ENCODE data around the gene IFT25. TPM values are rescaled to one million over a fixed set of nuclear protein-coding genes. Genes with fewer than 3 reads are reported as not detected.
"Not testable (repeated sequence)": the region's sequence is repeated elsewhere in the genome, so short reads cannot be mapped to it uniquely, and the experiment has no call there.

The IFT25 gene
- total RNA-seq, 1 donor from 2014 or later = 11.9 TPM

- DNase-seq (ENCODE audit: missing footprints) (no peak), ATAC-seq (no peak)
- intact Hi-C loops (cut with DNase I) = no loop called here
Observed at GRCh38 chr1:53895421-53895820, 50.1 kb downstream of the IFT25 start.

- intact Hi-C loops (cut with DNase I) = loop anchor here (5.0 kb wide), 1 partner anchor 158 kb away; the partner anchor contains the start of genes TCEANC2 and TMEM59
- no peak for DNase-seq (ENCODE audit: missing footprints)
- no peak for ATAC-seq
Observed at GRCh38 chr1:53894644-53895043, 50.9 kb downstream of the IFT25 start.

DNA sequence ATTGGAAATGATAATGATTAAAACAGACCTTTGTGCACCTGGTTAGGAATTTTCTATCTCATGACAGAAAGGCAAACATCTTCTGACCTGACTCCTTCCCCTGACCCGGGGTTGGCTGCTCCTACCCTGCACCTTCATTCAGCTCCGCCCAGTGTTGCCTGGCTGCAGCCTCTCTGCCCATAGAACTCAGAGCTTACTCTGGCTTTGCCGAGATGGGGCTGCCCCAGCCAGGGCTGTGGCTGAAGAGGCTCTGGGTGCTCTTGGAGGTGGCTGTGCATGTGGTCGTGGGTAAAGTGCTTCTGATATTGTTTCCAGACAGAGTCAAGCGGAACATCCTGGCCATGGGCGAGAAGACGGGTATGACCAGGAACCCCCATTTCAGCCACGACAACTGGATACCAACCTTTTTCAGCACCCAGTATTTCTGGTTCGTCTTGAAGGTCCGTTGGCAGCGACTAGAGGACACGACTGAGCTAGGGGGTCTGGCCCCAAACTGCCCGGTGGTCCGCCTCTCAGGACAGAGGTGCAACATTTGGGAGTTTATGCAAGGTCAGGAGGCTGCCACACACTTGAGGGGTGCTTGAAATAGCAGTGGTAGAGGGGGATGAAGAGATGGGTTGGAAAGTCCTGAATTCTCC, 51.4 kb downstream of the IFT25 start, which contains the start of gene DIO1:
TSS of gene DIO1 (plus strand) at position 189 of the 638 bp plus-strand sequence. CDS start at position 213, 24 bp downstream.
- DNase-seq (ENCODE audit: missing footprints) (no peak), ATAC-seq (no peak)
- intact Hi-C loops (cut with DNase I) = loop anchor here (5.0 kb wide), 1 partner anchor 158 kb away; the partner anchor contains the start of genes TCEANC2 and TMEM59

- intact Hi-C loops (cut with DNase I) = loop anchor here (5.0 kb wide), 1 partner anchor 159 kb away; the partner anchor contains the start of genes TCEANC2 and TMEM59
Observed at GRCh38 chr1:53892911-53893310, 52.6 kb downstream of the IFT25 start.

DNA sequence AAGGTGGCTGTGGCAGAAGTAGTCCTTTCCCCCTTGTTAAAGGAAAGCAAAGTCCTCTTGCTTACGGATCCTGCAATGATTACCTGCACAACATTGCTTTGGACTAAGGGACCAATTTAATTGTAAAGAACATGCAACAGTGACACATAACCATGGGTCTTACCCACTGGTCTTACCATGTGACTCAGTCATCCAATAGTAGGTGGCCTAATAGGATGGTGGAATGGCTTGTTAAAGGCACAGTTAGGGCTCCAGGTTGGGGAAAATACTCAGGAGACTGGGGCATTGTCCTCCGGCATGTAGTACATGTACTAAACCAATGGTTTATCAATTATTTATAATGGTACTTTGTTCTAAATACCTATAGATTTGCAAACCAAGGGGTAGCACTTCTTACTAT, 53.8 kb downstream of the IFT25 start:
- no peak for ATAC-seq
- DNase-seq (ENCODE audit: missing footprints) = no peak
- intact Hi-C loops (cut with DNase I) = loop anchor here (2.0 to 5.0 kb wide), 2 partner anchors 55 to 161 kb away; partner anchors contain the start of genes LRRC42, TCEANC2 and TMEM59

More at GRCh38 chr1:53892911-53893310, 52.6 kb downstream of the IFT25 start:
- DNase-seq (ENCODE audit: missing footprints) = no peak
- ATAC-seq = no peak

DNA sequence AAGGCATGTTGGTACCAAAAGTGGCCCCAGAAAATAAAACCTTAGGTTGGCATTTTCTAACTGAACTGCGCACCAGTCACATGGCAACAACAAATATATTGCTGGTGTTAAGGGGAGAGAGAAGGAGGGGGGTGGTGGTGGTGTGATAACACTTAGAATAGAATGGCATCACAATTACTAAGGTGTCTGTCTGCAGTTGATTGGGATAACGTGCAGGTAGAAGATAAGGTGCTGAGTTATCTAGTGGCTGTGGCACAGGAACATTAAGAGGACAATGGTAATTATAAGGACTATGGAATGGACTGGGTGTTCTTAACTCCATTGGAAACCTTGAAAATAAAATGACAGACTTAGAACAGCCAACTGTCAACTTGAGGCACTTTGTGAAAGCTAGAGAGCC, 54.5 kb downstream of the IFT25 start:
- intact Hi-C loops (cut with DNase I) = loop anchor here (2.0 to 5.0 kb wide), 2 partner anchors 56 to 161 kb away; partner anchors contain the start of genes LRRC42, TCEANC2 and TMEM59
- no peak for ATAC-seq

DNA sequence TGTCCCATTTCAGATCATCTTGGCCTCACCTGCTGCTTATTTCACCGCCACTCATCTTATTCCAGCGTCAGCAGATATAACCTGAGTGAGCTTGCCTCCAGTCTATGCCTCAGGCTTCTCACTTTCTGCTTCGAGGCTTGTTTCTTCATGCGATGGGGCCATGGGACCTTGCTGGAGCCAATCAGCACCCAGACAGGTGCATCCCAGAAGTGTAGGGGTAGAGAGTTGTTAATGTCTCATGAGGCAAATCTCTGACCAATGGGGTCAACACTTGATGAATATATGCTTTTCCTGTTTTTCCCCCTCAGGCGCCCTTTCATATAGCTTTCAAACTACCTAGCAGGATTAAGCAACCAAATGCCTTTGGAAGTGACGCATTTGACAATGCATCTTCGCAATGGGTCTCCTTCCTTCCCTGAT, 55.0 kb downstream of the IFT25 start:
- ATAC-seq (no peak), DNase-seq (ENCODE audit: missing footprints) (no peak)
- intact Hi-C loops (cut with DNase I) = loop anchor here (2.0 to 5.0 kb wide), 2 partner anchors 56 to 162 kb away; partner anchors contain the start of genes LRRC42, TCEANC2 and TMEM59

More for the DNA sequence above, 54.5 kb downstream of the IFT25 start:
- DNase-seq (ENCODE audit: missing footprints) = no peak

- DNase-seq (ENCODE audit: missing footprints) (peak; percentile 96), ATAC-seq (peak; percentile 99)
- intact Hi-C loops (cut with DNase I) = loop anchor here (2.0 to 5.0 kb wide), 2 partner anchors 57 to 163 kb away; partner anchors contain the start of genes LRRC42, TCEANC2 and TMEM59
Observed at GRCh38 chr1:53889304-53890298, 55.9 kb downstream of the IFT25 start, which contains the start of gene YIPF1. TSS of gene YIPF1 (minus strand) at chr1:53889797. CDS start at chr1:53888937, 860 bp downstream.

- no peak for DNase-seq (ENCODE audit: missing footprints)
- intact Hi-C loops (cut with DNase I) = no loop called here
- ATAC-seq = no peak
Observed at GRCh38 chr1:53888681-53889080, 56.8 kb downstream of the IFT25 start.

DNA sequence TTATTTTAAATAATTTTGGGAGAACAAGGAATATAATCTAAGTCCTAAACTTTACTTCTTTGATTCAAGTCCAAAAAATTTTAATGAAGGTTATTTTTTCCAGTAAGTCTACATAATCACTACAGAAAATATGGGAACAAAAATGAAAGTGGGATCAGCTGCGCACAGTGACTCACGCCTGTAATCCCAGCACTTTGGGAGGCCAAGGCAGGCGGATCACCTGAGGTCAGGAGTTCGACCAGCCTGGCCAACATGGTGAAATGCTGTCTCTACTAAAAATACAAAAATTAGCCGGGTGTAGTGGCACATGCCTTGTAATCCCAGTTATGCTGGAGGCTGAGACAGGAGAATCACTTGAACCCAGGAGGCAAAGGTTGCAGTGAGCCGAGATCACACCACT, 61.9 kb downstream of the IFT25 start:
- intact Hi-C loops (cut with DNase I); DNase-seq (ENCODE audit: missing footprints); ATAC-seq: not testable (repeated sequence)

GRCh38 chr1:53881853-53882252, 63.6 kb downstream of the IFT25 start:
- DNase-seq (ENCODE audit: missing footprints); ATAC-seq; intact Hi-C loops (cut with DNase I): not testable (repeated sequence)

DNA sequence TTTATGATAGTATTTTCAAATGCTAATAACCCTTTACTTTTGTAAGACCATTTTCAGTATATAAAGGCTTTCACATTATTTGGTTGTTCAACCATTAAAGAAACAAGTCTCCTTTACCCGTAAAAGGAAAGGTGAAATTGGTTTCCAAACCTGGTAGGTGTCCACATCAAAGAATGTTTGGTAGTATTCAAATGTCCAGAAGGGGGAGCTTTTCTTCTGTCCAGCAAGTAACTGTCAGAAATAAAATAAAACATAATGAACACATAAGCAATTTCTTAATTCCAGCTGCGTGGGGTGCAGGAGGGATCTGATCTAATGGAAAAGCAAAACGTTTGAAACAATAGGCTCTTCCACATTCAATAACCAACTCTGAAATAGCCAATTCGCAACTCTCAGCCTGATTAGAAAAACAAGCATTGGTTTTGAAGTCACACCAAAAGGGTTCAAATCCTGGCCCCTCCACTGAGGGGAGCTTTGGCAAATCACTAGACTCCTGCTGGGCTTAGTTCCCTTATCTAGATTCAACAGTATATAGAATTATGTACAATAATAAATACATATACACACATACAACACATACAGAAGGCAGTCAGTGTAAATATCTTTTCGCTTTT, 66.9 kb downstream of the IFT25 start:
- ATAC-seq = no peak
- intact Hi-C loops (cut with DNase I) = no loop called here
- DNase-seq (ENCODE audit: missing footprints) = no peak

GRCh38 chr1:53875150-53875549, 70.3 kb downstream of the IFT25 start:
- intact Hi-C loops (cut with DNase I); ATAC-seq; DNase-seq (ENCODE audit: missing footprints): not testable (repeated sequence)

DNA sequence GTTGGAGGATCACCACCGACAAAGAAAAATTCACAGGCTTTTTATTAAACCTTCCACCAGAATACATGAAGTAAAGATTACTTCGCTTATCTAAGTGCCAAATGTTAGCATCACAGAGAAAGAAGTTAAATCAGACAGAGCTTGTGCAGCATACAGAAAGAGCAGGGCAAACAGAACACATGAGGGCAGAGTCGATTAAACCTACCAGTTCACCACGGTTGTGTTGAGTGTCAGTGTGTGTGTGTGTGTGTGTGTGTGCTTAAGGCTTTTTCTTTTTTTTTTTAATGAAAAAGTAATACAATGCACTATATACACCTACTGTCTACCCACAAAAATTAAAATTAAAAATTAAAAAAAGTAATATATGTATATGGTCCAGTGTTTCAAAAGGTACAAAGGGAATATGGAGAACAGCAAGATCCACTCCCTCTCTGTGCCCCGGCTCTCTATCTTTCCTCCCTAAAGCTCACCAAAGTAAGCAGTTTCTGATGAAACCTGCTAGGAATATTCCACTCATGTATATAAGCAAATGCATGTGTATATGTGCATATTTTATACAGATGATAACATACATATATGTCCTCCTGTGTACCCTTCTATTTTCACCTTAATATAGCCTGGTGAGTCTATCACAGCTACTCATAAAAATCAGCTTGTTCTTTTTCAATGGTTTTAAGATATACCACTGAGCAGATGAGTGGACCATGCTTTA, 73.6 kb downstream of the IFT25 start:
- ATAC-seq (no peak), DNase-seq (ENCODE audit: missing footprints) (no peak)
- intact Hi-C loops (cut with DNase I) = no loop called here

All from Right ventricle myocardium inferior (tissue), 1 donor.